ENCODE results near the gene AKAP6.

- no peak for TF ChIP-seq CTCF (IDR thresholded peaks at IDR 0.05 in 2 of 3, conservative IDR thresholded peaks at IDR 0.05 in 1 of 3; ENCODE audit: control insufficient read depth in 2 of 3, extremely low read depth in 1 of 3, insufficient read depth in 1 of 3, low read depth in 3 of 3, low read length in 3 of 3)
- no peak for TF ChIP-seq IRF3 (IDR thresholded peaks at IDR 0.05)
- TF ChIP-seq MXI1 (IDR thresholded peaks at IDR 0.05; ENCODE audit: low read depth, low read length): no peak
- TF ChIP-seq POLR2AphosphoS5 (IDR thresholded peaks at IDR 0.05; ENCODE audit: low read length): no peak
- TF ChIP-seq PKNOX1 (IDR thresholded peaks at IDR 0.05): no peak
- TF ChIP-seq NR2F1 (conservative IDR thresholded peaks at IDR 0.05): no peak
- no peak for TF ChIP-seq NFYB (IDR thresholded peaks at IDR 0.05; ENCODE audit: insufficient read depth, low read depth, low read length)
- no peak for TF ChIP-seq EZH2 (IDR thresholded peaks at IDR 0.05; ENCODE audit: borderline replicate concordance, control insufficient read depth, low read depth, low read length)
- no peak for TF ChIP-seq SREBF2 (IDR thresholded peaks at IDR 0.05; ENCODE audit: low read length)
- TF ChIP-seq TBL1XR1 (IDR thresholded peaks at IDR 0.05; ENCODE audit: low read depth, low read length): no peak
- no peak for TF ChIP-seq FOXM1 (IDR thresholded peaks at IDR 0.05; ENCODE audit: low read depth, low read length)
Observed at GRCh38 chr14:32719601-32720000, 390.5 kb downstream of the AKAP6 start.
